SU-DHL-6 (cell line): ENCODE data around the gene SLC9A5.

Experiments used
- H2AFZ ChIP-seq: fragments of 200-600 bp; sonication (generic); 2 replicates; pipeline ENCODE4 v1.6.1; 2014; ENCODE audit warnings: low read depth, mild to moderate bottlenecking, moderate library complexity, mixed read lengths, antibody characterized with exemption, low read length; ENCODE audit not compliant: severe bottlenecking
- H3F3A ChIP-seq: fragments of 200-600 bp; shearing (Covaris generic); 2 replicates; pipeline ENCODE4 v1.6.0; 2016; ENCODE audit warnings: antibody characterized with exemption, mild to moderate bottlenecking; ENCODE audit not compliant: insufficient read depth
- H3K27ac ChIP-seq: fragments of 200-600 bp; sonication (generic); 2 replicates; pipeline ENCODE4 v1.5.1; 2016; ENCODE audit warnings: low read depth, mild to moderate bottlenecking, low read length, moderate library complexity, mixed read lengths
- H3K27me3 ChIP-seq: fragments of 200-600 bp; sonication (generic), shearing (Covaris generic); 2 replicates; pipeline ENCODE4 v1.6.0; 2014; ENCODE audit warnings: mild to moderate bottlenecking, low read length
- H3K36me3 ChIP-seq: fragments of 200-600 bp; sonication (generic); 2 replicates; pipeline ENCODE4 v1.6.1; 2014; ENCODE audit warnings: mild to moderate bottlenecking, low read length, mixed read lengths
- H3K4me2 ChIP-seq: fragments of 300-600, 200-600 bp; shearing (Covaris generic), sonication (generic); 2 replicates; pipeline ENCODE4 v1.6.0; 2014; ENCODE audit warnings: low read length, low read depth, mild to moderate bottlenecking; ENCODE audit not compliant: poor library complexity, severe bottlenecking
- H3K4me3 ChIP-seq: fragments of 200-600 bp; sonication (generic); 2 replicates; pipeline ENCODE4 v1.5.1; 2014; ENCODE audit warnings: antibody characterized with exemption, low read length, mild to moderate bottlenecking, mixed read lengths; ENCODE audit not compliant: insufficient read depth, poor library complexity, severe bottlenecking
- H3K79me2 ChIP-seq: fragments of 200-600 bp; sonication (generic); 2 replicates; pipeline ENCODE4 v1.6.1; 2014; ENCODE audit warnings: mild to moderate bottlenecking, low read length, moderate library complexity; ENCODE audit not compliant: insufficient read depth
- H3K9ac ChIP-seq: fragments of 200-600 bp; sonication (generic); 2 replicates; pipeline ENCODE4 v1.7.0; 2014; ENCODE audit warnings: mild to moderate bottlenecking, low read length
- H3K9me2 ChIP-seq: fragments of 200-600 bp; sonication (generic); replicated peaks from 2 replicates; pipeline ENCODE4 v1.6.1; 2014; ENCODE audit warnings: low read length; ENCODE audit not compliant: insufficient read depth
- H3K9me3 ChIP-seq: fragments of 200-600 bp; sonication (generic); 2 replicates; pipeline ENCODE4 v1.6.1; 2014; ENCODE audit warnings: low read length, mixed read lengths; ENCODE audit not compliant: insufficient read depth
- H4K20me1 ChIP-seq: fragments of 200-600 bp; sonication (generic); 2 replicates; pipeline ENCODE4 v1.6.1; 2014; ENCODE audit warnings: low read depth, mild to moderate bottlenecking, antibody characterized with exemption, low read length, moderate library complexity, mixed read lengths
- EZH2phosphoT487 ChIP-seq: fragments of 200-600 bp; sonication (generic), shearing (Covaris generic); conservative IDR thresholded peaks from 2 replicates; pipeline ENCODE4 v1.6.1; 2018; ENCODE audit warnings: mild to moderate bottlenecking, antibody characterized with exemption, low read length, moderate library complexity, mixed read lengths
- TF ChIP-seq, protein P1 (sequence below): fragments of 200-600 bp; sonication (generic); IDR thresholded peaks from one replicate; pipeline ENCODE4 v1.5.1; 2017; ENCODE audit warnings: antibody characterized with exemption, mild to moderate bottlenecking, low read length, moderate library complexity; ENCODE audit not compliant: insufficient read depth, poor library complexity, severe bottlenecking

Gene SLC9A5

DNA sequence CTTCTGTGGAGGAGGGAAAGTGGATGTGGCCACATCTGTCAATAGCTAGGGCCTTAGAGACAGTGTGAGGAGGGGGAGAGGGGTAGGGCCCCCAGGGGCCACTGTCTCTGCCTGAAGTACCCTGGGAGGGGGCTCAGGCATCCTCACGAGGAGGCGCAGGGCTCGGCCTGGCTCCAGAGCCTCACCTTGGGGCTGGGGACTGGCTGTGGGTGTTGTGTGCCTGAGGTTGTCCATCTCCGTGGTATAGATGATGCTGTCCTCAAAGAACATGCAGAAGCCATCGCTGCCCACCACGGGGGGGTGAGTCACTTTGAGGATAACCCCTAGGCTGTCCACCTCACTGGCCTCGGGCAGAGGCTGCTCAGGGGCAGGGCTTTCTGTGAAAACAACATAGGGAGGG lies 42.7 kb downstream of the SLC9A5 start:
- H4K20me1 ChIP-seq: no peaks in the 10 kb centered on the region
- H3K27ac ChIP-seq: no peak overlapping the region
- H3K9ac ChIP-seq: no peak overlapping the region
- H3K4me2 ChIP-seq: no peak overlapping the region
- H3K9me2 ChIP-seq: no peaks in the 10 kb centered on the region
- no peaks in the 10 kb centered on the region for H3K9me3 ChIP-seq
- no peak overlapping the region for H3K4me3 ChIP-seq
- no peaks in the 10 kb centered on the region for H3K27me3 ChIP-seq
- no peak overlapping the region for H2AFZ ChIP-seq
- no peaks in the 10 kb centered on the region for H3F3A ChIP-seq
- H3K79me2 ChIP-seq: no peaks in the 10 kb centered on the region
- no peak for TF ChIP-seq EZH2phosphoT487
- TF ChIP-seq, protein P1, sequence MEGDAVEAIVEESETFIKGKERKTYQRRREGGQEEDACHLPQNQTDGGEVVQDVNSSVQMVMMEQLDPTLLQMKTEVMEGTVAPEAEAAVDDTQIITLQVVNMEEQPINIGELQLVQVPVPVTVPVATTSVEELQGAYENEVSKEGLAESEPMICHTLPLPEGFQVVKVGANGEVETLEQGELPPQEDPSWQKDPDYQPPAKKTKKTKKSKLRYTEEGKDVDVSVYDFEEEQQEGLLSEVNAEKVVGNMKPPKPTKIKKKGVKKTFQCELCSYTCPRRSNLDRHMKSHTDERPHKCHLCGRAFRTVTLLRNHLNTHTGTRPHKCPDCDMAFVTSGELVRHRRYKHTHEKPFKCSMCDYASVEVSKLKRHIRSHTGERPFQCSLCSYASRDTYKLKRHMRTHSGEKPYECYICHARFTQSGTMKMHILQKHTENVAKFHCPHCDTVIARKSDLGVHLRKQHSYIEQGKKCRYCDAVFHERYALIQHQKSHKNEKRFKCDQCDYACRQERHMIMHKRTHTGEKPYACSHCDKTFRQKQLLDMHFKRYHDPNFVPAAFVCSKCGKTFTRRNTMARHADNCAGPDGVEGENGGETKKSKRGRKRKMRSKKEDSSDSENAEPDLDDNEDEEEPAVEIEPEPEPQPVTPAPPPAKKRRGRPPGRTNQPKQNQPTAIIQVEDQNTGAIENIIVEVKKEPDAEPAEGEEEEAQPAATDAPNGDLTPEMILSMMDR: no peak
- no peaks in the 10 kb centered on the region for H3K36me3 ChIP-seq

- Histone ChIP-seq H3K36me3 (no peaks in the 10 kb centered on the region), H3K79me2 (no peaks in the 10 kb centered on the region), H3K27me3 (no peaks in the 10 kb centered on the region), H3K9me3 (no peaks in the 10 kb centered on the region), H3K4me2 (no peak overlapping the region), H2AFZ (no peak overlapping the region), H3K4me3 (no peak overlapping the region), H3K9ac (no peak overlapping the region), H3F3A (no peaks in the 10 kb centered on the region), H3K9me2 (no peaks in the 10 kb centered on the region), H3K27ac (no peak overlapping the region), H4K20me1 (no peaks in the 10 kb centered on the region)
- no peak for TF ChIP-seq EZH2phosphoT487
- TF ChIP-seq, protein P1: no peak
Measured at GRCh38 chr16:67294171-67294757, 45.5 kb downstream of the SLC9A5 start.

- no peaks in the 10 kb centered on the region for H3K79me2 ChIP-seq
- H3F3A ChIP-seq: no peaks in the 10 kb centered on the region
- H3K9me2 ChIP-seq: no peaks in the 10 kb centered on the region
- H3K9ac ChIP-seq: no peak overlapping the region
- no peaks in the 10 kb centered on the region for H3K9me3 ChIP-seq
- H3K4me3 ChIP-seq: no peak overlapping the region
- H4K20me1 ChIP-seq: no peaks in the 10 kb centered on the region
- no peak for TF ChIP-seq EZH2phosphoT487
- TF ChIP-seq, protein P1: no peak
- no peak overlapping the region for H3K27ac ChIP-seq
- no peak overlapping the region for H2AFZ ChIP-seq
- H3K4me2 ChIP-seq: no peak overlapping the region
- no peaks in the 10 kb centered on the region for H3K27me3 ChIP-seq
- no peaks in the 10 kb centered on the region for H3K36me3 ChIP-seq
Measured at GRCh38 chr16:67294938-67295361, 46.2 kb downstream of the SLC9A5 start.
